H1 (cell line): ENCODE results near the gene MYO9A.

Experiments used
- ATF3 ChIP-seq: IDR thresholded peaks from 2 replicates; pipeline ENCODE4 v1.6.1; 2011; ENCODE audit warnings: low read depth, mild to moderate bottlenecking, low read length; ENCODE audit not compliant: insufficient read depth
- CEBPB ChIP-seq: IDR thresholded peaks from 2 replicates; pipeline ENCODE4 v1.6.1; 2012; ENCODE audit warnings: low read depth, low read length
- CTCF ChIP-seq, 3 experiments: IDR thresholded peaks; 1 replicate in 2 of 3; 2 replicates in 1 of 3; pipeline versions ENCODE4 v1.5.1 to v1.6.1; 2011; ENCODE audit warnings: low read length in 3 of 3, mild to moderate bottlenecking in 3 of 3, inconsistent platforms in 2 of 3, low read depth in 1 of 3, moderate library complexity in 1 of 3; ENCODE audit not compliant: insufficient read depth in 1 of 3; ENCODE audit errors: control extremely low read depth in 1 of 3
- EGR1 ChIP-seq: IDR thresholded peaks from 2 replicates; pipeline ENCODE4 v1.6.1; 2011; ENCODE audit warnings: low read depth, low read length, borderline replicate concordance
- EP300 ChIP-seq, 2 experiments: IDR thresholded peaks; 1 replicate in 1 of 2; 2 replicates in 1 of 2; pipeline ENCODE4 v1.6.1; 2011 to 2012; ENCODE audit warnings: low read depth in 2 of 2, low read length in 2 of 2, mild to moderate bottlenecking in 2 of 2, borderline replicate concordance in 1 of 2, inconsistent platforms in 1 of 2, moderate library complexity in 1 of 2
- EZH2 ChIP-seq: fragments of 200-600 bp; sonication (generic); IDR thresholded peaks from 2 replicates; pipeline ENCODE4 v1.7.1; 2012; ENCODE audit warnings: low read depth, mild to moderate bottlenecking, moderate library complexity, low read length, inconsistent platforms; ENCODE audit not compliant: severe bottlenecking
- JUN ChIP-seq: IDR thresholded peaks from 2 replicates; pipeline ENCODE4 v1.6.1; 2011; ENCODE audit warnings: low read depth, mild to moderate bottlenecking, improper control_type of control experiment, low read length
- MAX ChIP-seq: IDR thresholded peaks from 2 replicates; pipeline ENCODE4 v1.6.1; 2012; ENCODE audit warnings: inconsistent platforms
- POLR2A ChIP-seq, 2 experiments: IDR thresholded peaks; 1 replicate in 1 of 2; 2 replicates in 1 of 2; pipeline ENCODE4 v1.6.1; 2011; ENCODE audit warnings: low read depth in 2 of 2, low read length in 2 of 2, mild to moderate bottlenecking in 2 of 2; ENCODE audit errors: control extremely low read depth in 1 of 2
- POLR2AphosphoS5 ChIP-seq: IDR thresholded peaks from 2 replicates; pipeline ENCODE4 v1.6.1; 2011; ENCODE audit warnings: low read depth, low read length
- RAD21 ChIP-seq, 2 experiments: IDR thresholded peaks in 1 of 2; conservative IDR thresholded peaks in 1 of 2; 2 replicates each; pipeline ENCODE4 v1.6.1; 2011; ENCODE audit warnings: low read depth in 2 of 2, low read length in 2 of 2, improper control_type of control experiment in 1 of 2, inconsistent platforms in 1 of 2, mild to moderate bottlenecking in 1 of 2, moderate library complexity in 1 of 2
- SIN3A ChIP-seq, 2 experiments: IDR thresholded peaks in 1 of 2; conservative IDR thresholded peaks in 1 of 2; 2 replicates each; pipeline ENCODE4 v1.6.1; 2011 to 2012; ENCODE audit warnings: low read length in 2 of 2, improper control_type of control experiment in 1 of 2, low read depth in 1 of 2, mild to moderate bottlenecking in 1 of 2
- TCF12 ChIP-seq: IDR thresholded peaks from 2 replicates; pipeline ENCODE4 v1.6.1; 2011; ENCODE audit warnings: low read depth, mild to moderate bottlenecking, low read length

DNA sequence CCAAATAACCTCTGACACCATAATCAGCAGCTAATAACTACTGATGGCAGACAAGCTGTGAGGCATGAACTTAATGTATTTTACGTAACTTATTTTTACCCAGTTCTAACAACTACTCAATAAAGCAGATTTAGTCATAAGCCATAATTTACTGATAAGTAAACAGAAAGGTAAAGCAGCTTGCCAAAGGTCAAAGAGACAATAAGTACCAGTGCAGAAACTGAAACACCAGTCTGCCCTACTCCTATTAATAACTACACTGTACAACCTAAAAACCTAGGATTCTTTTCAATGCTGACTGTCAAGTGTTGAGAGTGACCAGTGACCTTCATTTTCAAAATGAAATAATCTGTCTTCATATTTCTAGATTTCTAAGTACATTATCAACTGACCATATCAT is 155.4 kb downstream of the MYO9A start:
- TF ChIP-seq CTCF (IDR thresholded peaks at IDR 0.05; ENCODE audit: control extremely low read depth in 1 of 3, insufficient read depth in 1 of 3, low read depth in 1 of 3, low read length in 3 of 3) (no peak), RAD21 (IDR thresholded peaks at IDR 0.05 in 1 of 2, conservative IDR thresholded peaks at IDR 0.05 in 1 of 2; ENCODE audit: low read depth in 2 of 2, low read length in 2 of 2) (no peak), TCF12 (no peak), JUN (no peak), EGR1 (no peak), SIN3A (conservative IDR thresholded peaks at IDR 0.05 in 1 of 2, IDR thresholded peaks at IDR 0.05 in 1 of 2; ENCODE audit: low read depth in 1 of 2, low read length in 2 of 2) (no peak), CEBPB (no peak), EZH2 (no peak), EP300 (IDR thresholded peaks at IDR 0.05; ENCODE audit: borderline replicate concordance in 1 of 2, low read depth in 2 of 2, low read length in 2 of 2) (no peak), POLR2A (IDR thresholded peaks at IDR 0.05; ENCODE audit: control extremely low read depth in 1 of 2, low read depth in 2 of 2, low read length in 2 of 2) (no peak), POLR2AphosphoS5 (no peak), MAX (no peak), ATF3 (no peak)
